KBM-7 (cell line): Measurements from ENCODE around the gene ATP13A4.

Experiments used
- DNase-seq: peaks from one replicate; pipeline ENCODE4 v3.0.0-alpha.2; 2015
- in situ Hi-C: fragments of 300-500 bp; cut with MboI; formaldehyde crosslinking; loops from 2 replicates; pipeline ENCODE4 v1.14.3; 2020; ENCODE audit warnings: low sequenced_read_pairs, low pct_unique_long_range_greater_than_20kb, mixed read lengths

ATP13A4 gene

DNA sequence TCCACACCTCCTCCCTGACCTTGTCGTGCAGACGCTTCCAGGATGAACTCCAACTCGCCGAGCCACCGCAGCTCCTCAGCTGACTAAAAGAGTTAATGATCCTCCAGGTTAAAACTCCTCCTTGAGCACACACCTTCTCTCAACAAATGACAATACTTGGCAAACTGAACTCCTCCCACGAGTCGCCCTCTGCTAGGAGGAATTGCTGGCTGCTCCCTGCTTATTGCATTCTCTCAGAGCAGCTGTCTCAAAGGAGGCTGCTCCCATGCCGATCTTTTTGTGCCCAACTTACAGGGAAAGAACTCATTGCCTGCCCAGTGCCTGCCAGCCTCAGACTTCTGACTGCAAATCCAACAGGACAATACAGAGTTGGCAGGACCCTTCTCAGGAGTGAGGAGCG, at the start of gene ATP13A4:
Gene ATP13A4 (minus strand): TSS at position 85 of the 400 bp plus-strand sequence. CDS start 96 bp downstream, outside the sequence.
- in situ Hi-C loops: no loop called here
- no peak for DNase-seq

DNA sequence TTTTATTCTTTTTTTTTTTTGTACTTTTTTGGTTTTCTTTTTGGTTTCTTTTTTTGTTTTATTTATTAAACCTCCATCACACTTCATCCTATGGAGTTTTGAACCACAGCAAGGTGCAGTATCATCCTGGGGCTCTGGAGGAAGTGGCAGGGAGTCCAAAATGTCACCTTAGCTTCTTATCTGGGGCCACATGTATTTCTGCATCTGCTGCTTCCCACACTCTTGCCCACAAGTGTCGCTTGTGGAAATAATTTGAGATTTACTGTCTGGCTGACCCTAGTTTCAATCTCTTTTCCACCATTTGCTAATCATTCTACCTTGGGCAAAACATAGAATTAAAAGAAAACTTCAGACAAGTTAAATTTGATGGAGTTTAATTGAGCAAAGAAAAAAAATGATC, 44.7 kb upstream of the ATP13A4 start:
- no peak for DNase-seq
- in situ Hi-C loops: loop anchor here (25.0 kb wide), 1 partner anchor 787 kb away; no protein-coding TSS in a partner anchor

GRCh38 chr3:193598202-193598601, 43.5 kb upstream of the ATP13A4 start:
- in situ Hi-C loops: loop anchor here (25.0 kb wide), 1 partner anchor 786 kb away; no protein-coding TSS in a partner anchor
- no peak for DNase-seq

- in situ Hi-C loops: loop anchor here (25.0 kb wide), 1 partner anchor 784 kb away; no protein-coding TSS in a partner anchor
- no peak for DNase-seq
Measured at GRCh38 chr3:193595939-193596487, 41.3 kb upstream of the ATP13A4 start.

DNA sequence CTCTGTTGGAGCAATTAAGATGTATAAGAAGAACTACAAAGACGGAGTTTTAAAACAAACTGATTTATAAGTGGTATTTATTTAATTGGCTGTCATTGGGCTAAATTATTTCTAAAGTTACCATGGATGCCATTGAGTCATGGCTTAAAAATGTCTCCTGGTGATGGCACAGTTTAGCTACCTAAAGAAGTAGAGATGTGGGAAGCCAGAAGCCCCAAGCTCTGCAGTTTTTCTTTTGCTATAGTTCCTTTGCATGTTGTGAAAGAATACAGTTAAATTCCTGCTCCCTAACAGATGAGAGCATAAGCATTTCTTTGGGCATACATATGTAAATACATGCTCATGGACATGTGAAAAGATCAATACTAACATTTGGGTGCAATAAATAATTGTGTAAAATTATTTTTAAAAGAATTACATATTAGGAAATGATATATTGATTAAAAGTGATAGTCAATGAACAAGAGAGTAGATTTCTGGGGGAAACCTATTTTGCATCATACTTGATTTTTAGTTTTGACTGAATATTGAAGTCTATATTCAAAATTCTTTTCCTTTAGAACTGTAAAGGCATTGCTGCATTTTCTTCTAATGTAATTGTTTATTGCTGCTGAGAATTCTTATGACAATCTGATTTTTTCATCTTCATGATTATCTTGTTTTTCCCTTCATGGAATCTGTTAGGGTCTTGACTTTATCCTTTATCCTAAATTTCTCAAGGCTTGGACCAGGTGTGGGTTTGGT, 40.4 kb upstream of the ATP13A4 start:
- DNase-seq: no peak
- in situ Hi-C loops: loop anchor here (25.0 kb wide), 1 partner anchor 783 kb away; no protein-coding TSS in a partner anchor

GRCh38 chr3:193593668-193594030, 39.0 kb upstream of the ATP13A4 start:
- in situ Hi-C loops: loop anchor here (25.0 kb wide), 1 partner anchor 781 kb away; no protein-coding TSS in a partner anchor
- DNase-seq: no peak

DNA sequence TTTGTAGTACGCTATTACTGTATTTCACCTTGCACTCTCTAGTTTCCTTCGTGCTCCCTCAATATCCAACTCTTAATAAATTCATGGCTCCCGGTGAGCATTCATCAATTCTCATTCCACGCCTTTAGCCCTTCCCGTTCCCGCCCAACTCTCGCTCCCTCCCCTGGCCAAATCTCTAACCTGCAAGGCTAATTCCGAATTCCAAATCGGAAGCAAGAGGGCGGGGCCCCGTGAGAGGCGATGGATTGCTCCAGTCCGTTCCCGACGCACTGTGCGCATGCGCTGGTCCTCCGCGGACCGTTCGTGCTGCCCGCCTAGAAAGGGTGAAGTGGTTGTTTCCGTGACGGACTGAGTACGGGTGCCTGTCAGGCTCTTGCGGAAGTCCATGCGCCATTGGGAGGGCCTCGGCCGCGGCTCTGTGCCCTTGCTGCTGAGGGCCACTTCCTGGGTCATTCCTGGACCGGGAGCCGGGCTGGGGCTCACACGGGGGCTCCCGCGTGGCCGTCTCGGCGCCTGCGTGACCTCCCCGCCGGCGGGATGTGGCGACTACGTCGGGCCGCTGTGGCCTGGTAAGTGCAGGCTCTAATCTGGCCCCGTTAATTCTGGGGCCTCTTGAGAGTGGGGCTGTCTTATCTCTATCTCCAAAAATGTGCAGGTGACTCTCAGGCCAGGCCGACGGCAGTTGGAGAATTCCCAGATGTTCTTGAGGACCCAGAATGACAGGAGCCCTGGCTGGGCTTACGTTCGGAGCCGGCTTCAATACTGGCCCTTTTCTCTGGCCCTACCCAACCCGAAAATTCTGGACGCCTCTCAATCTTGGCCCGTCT, 38.4 kb upstream of the ATP13A4 start, which contains the start of gene OPA1:
Gene OPA1 (plus strand): TSS at position 368 of the 827 bp plus-strand sequence. CDS start 170 bp downstream, at position 538.
- DNase-seq: peak; percentile 96
- in situ Hi-C loops: loop anchor here (25.0 kb wide), 1 partner anchor 781 kb away; no protein-coding TSS in a partner anchor

- in situ Hi-C loops: loop anchor here (25.0 kb wide), 1 partner anchor 778 kb away; no protein-coding TSS in a partner anchor
- peak; percentile 55 for DNase-seq
Measured at GRCh38 chr3:193590088-193590856, 35.6 kb upstream of the ATP13A4 start.

DNA sequence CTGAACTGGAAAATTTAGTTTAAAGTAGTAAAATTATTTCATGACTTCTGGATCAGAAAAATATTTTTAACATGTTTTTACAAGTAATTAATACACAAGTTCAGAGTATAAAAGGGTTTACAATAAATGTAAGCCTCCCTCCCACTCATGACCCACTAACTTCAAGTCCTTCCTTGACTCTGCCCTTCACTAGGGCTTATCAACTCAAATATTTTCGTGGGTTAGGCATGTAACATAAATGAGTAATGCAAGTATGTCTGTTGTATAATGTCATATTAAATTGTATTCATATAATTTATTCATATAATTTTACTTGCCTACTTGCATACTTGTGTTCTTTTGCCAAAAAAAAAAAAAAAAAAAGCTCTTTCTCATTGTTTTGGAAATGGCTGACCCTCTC, 34.9 kb upstream of the ATP13A4 start:
- DNase-seq: no peak
- in situ Hi-C loops: loop anchor here (25.0 kb wide), 1 partner anchor 777 kb away; no protein-coding TSS in a partner anchor

GRCh38 chr3:193589129-193589528, 34.4 kb upstream of the ATP13A4 start:
- in situ Hi-C loops: loop anchor here (25.0 kb wide), 1 partner anchor 777 kb away; no protein-coding TSS in a partner anchor
- DNase-seq: no peak

- in situ Hi-C loops: loop anchor here (25.0 kb wide), 1 partner anchor 774 kb away; no protein-coding TSS in a partner anchor
- no peak for DNase-seq
Measured at GRCh38 chr3:193586526-193586925, 31.8 kb upstream of the ATP13A4 start.

GRCh38 chr3:193585530-193585929, 30.8 kb upstream of the ATP13A4 start:
- no peak for DNase-seq
- in situ Hi-C loops: loop anchor here (25.0 kb wide), 1 partner anchor 773 kb away; no protein-coding TSS in a partner anchor

DNA sequence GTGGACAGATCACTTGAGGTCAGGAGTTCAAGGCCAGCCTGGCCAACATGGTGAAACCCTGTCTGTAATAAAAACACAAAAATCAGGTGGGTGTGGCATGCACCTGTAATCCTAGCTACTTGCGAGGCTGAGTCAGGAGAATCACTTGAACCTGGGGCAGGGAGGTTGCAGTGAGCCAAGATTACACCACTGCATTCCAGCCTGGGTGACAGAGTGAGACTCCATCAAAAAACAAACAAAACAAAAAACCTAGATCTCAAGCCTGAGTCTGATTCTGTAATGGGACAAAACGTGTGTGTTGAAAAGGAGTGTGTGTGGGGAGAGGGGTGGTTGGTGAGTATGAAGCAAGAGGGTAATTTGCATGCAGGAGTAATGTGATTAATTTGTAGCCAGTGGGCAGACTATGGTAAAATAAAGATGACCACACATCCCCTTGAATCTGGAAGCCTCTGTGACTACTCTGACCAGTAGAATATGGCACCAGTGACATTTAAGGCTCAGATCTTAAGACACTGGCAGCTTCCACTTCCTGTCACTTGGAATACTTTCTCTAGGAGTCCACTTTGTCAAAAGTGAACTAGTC, 19.9 kb upstream of the ATP13A4 start:
- in situ Hi-C loops: loop anchor here (25.0 kb wide), 1 partner anchor 762 kb away; no protein-coding TSS in a partner anchor
- DNase-seq: no peak

DNA sequence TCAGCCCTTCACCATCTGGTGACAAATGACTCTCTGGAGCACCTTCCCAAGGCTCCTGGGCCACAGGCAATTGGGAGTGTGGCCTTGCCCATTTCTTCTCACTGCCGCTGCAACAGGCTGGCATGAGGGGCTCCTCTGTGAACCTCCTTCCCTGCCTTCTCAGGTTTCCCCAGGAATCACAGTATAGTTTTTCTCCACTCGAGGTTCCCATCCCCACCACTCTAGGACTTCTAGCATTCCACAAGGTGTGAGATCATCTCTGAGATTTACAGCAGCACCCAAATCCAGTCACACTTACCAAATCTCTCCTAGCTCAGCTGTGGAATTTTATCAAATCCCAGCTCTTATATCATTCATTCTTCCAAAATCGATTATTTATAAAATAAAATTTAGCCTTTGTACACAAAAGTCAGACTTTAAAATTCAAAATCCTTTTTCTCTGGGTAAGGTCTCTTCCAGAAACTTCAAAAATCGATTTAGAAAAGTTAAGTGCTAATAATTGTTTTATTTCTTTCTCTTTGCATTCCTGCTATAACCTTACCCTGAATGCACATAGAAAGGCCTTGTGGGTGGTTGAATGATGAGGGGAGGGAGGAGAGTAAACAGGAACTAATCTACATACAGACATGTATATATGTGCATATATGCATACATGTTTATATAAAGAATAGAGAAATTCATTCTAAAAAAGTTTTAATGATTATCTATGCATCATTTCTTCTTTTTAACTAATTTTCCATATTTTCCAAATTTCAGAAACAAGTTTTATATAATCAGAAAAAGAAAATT, 18.9 kb upstream of the ATP13A4 start:
- no peak for DNase-seq
- in situ Hi-C loops: no loop called here

- DNase-seq: peak; percentile 58
- in situ Hi-C loops: no loop called here
Measured at GRCh38 chr3:193572426-193572908, 17.8 kb upstream of the ATP13A4 start.

- in situ Hi-C loops: no loop called here
- DNase-seq: no peak
Measured at GRCh38 chr3:193569119-193569518, 14.4 kb upstream of the ATP13A4 start.

DNA sequence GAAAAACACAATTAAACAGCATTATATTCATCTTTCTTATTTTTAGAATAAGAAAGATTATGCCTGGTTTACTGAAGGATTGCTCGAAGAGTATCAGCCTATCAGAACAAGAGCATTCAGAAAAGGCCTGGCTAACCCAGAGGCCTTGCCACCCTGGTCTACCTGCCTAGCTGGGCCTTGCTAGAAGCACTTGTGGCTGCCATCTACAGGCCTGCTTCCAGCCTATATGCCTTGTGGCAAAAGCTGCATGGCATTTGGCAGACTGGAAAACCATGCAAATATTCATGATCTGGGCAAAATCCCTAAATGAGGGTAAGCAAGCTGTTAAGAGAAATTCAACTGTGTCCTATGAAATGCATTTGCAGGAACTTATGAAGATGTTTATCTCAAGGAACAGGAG, 9.3 kb upstream of the ATP13A4 start:
- in situ Hi-C loops: no loop called here
- no peak for DNase-seq
